NB4 (cell line): ENCODE results near the gene PROC.

Source experiments
- MYC ChIP-seq: IDR thresholded peaks from 2 replicates; pipeline ENCODE4 v1.6.1; 2011; ENCODE audit warnings: low read depth, low read length
- POLR2A ChIP-seq: IDR thresholded peaks from 2 replicates; pipeline ENCODE4 v1.6.1; 2011; ENCODE audit warnings: mild to moderate bottlenecking; ENCODE audit not compliant: insufficient read length; ENCODE audit errors: extremely low read depth
- TF ChIP-seq, protein P1 (sequence below): IDR thresholded peaks from one replicate; pipeline ENCODE4 v1.5.1; 2012; ENCODE audit warnings: low read depth, low read length
- TF ChIP-seq, protein P2 (sequence below): IDR thresholded peaks from 2 replicates; pipeline ENCODE4 v1.6.1; 2011; ENCODE audit warnings: low read depth, low read length

DNA sequence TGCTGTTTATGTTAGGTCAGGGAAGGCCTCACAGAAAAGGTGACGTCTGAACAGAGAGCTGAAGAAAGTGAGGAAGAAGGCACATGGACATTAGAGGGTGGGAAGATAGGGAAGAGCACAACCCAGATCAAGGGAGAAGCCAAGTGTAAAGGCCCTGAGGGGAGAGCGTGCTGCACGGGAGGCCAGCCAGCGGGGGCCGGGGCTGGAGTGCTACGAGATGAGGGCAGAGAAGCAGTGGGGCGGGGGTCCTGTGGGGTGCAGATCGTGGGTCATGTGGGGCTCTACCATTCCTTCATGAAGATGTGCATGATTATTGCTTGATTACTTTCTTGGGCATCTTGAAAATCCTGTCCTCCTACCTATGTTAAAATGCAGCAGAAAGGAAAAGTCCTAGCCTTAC lies 50.8 kb downstream of the PROC start:
- TF ChIP-seq, protein P1, sequence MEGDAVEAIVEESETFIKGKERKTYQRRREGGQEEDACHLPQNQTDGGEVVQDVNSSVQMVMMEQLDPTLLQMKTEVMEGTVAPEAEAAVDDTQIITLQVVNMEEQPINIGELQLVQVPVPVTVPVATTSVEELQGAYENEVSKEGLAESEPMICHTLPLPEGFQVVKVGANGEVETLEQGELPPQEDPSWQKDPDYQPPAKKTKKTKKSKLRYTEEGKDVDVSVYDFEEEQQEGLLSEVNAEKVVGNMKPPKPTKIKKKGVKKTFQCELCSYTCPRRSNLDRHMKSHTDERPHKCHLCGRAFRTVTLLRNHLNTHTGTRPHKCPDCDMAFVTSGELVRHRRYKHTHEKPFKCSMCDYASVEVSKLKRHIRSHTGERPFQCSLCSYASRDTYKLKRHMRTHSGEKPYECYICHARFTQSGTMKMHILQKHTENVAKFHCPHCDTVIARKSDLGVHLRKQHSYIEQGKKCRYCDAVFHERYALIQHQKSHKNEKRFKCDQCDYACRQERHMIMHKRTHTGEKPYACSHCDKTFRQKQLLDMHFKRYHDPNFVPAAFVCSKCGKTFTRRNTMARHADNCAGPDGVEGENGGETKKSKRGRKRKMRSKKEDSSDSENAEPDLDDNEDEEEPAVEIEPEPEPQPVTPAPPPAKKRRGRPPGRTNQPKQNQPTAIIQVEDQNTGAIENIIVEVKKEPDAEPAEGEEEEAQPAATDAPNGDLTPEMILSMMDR, result no peak
- no peak for TF ChIP-seq POLR2A
- no peak for TF ChIP-seq MYC
- TF ChIP-seq, protein P2, sequence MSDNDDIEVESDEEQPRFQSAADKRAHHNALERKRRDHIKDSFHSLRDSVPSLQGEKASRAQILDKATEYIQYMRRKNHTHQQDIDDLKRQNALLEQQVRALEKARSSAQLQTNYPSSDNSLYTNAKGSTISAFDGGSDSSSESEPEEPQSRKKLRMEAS, result no peak
